ENCODE measurements around the gene SESTD1. TPM values are rescaled to one million over a fixed set of nuclear protein-coding genes. Genes with fewer than 3 reads are reported as not detected.
"Not testable (repeated sequence)": the region's sequence is repeated elsewhere in the genome, so short reads cannot be mapped to it uniquely, and the experiment has no call there.

SESTD1 gene
- total and polyA plus RNA-seq, 4 donors: 39.2 to 159 (median 104) TPM

DNA sequence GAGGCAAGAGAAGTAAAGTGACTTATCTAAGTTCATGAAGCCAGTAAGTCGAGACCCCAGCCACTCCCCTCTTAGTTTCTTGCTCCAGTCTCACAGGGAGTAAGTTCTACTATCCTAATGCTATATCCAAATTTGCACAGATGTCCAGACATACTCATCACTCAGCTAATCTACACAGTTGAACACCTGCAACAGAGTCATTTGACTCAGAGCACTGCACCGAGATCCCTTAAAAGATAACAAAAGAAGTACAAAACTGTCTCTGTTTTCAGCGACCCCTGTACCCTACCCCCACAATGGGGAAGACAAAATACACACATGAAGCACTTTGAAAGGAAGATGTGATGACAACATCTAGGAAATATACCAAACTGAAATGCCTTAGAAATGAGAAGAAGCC is 192.1 kb downstream of the SESTD1 start:
- 74 to 80% methylated on average over 3 of the region's 3 CpGs for whole genome bisulfite sequencing, 2 donors
- intact Hi-C loops (cut with DNase I): no loop called here

DNA sequence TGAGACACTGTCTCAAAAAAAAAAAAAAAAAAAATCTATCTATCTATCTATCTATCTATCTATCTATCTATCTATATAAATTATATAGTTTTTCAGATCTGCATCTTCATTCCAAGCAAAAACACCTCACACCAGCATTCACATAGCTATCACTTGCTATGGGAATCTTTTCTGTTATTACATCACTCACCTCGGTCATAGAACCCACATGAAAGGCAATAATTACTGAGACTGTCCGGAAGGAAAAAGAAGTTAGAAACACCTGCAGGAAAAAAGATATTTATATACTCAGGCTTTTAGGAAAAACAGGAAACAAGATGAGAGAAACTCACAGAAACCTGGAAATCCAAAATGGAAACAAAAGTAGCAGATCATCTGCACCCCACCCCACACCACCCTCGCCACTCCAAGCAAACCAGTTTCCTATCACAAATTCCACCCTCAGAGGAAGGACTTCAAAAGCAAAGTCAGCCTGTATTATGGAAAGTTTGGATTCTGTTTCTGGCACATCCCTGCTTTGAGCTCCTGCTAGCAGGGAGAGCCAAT is 192.7 kb downstream of the SESTD1 start:
- peaks cover 4% of the 10 kb centered on the region for H3K9me3 ChIP-seq (ENCODE audit: control insufficient read depth, low read length)
- WGBS, 2 donors: 83 to 88% methylated on average over 3 of the region's 3 CpGs

More for the DNA sequence above, 192.1 kb downstream of the SESTD1 start:
- Histone ChIP-seq H3K27me3 (ENCODE audit: control insufficient read depth in 1 of 2, insufficient read depth in 2 of 2, low read length in 1 of 2) (no peaks in the 10 kb centered on the region), H3K27ac (ENCODE audit: low read depth in 1 of 2, low read length in 2 of 2) (no peak overlapping the region), H3K4me1 (ENCODE audit: control insufficient read depth in 1 of 2, insufficient read depth in 2 of 2, low read length in 2 of 2) (no peaks in the 10 kb centered on the region), H3K9me3 (ENCODE audit: control insufficient read depth, low read length) (peaks cover 4% of the 10 kb centered on the region), H3K4me3 (ENCODE audit: low read length in 2 of 2) (no peak overlapping the region), H3K36me3 (ENCODE audit: control insufficient read depth in 1 of 2, insufficient read depth in 2 of 2, low read length in 1 of 2) (no peaks in the 10 kb centered on the region)
- no peak for DNase-seq
- ATAC-seq (ENCODE audit: low FRiP score): no peak

DNA sequence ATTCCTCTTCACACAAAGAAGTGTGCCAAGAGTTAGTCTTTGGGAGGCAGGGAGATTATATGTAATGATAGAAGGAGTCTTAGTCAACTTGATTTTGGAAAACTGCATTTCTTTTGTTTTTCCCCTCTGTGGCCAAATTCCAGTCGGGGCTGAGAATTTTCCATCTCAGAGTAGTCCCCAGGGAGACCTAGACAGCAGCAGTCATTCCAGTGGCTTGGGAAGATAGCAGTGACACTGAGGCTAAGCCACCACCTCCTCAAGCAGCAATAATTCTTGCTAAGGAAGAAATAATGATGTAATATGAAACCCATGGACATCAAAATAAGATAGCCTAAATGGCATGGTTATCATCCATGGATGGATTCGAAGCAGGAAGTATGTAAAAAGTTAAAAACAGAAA is 193.7 kb downstream of the SESTD1 start:
- Histone ChIP-seq H3K4me1 (ENCODE audit: control insufficient read depth in 1 of 2, insufficient read depth in 2 of 2, low read length in 2 of 2) (no peaks in the 10 kb centered on the region), H3K36me3 (ENCODE audit: control insufficient read depth in 1 of 2, insufficient read depth in 2 of 2, low read length in 1 of 2) (no peaks in the 10 kb centered on the region), H3K9me3 (ENCODE audit: control insufficient read depth, low read length) (peaks cover 2% of the 10 kb centered on the region), H3K27ac (ENCODE audit: low read depth in 1 of 2, low read length in 2 of 2) (no peak overlapping the region), H3K27me3 (ENCODE audit: control insufficient read depth in 1 of 2, insufficient read depth in 2 of 2, low read length in 1 of 2) (no peaks in the 10 kb centered on the region), H3K4me3 (ENCODE audit: low read length in 2 of 2) (no peak overlapping the region)
- ATAC-seq (ENCODE audit: low FRiP score): no peak
- 28 to 46% methylated on average over 2 of the region's 2 CpGs for WGBS, 2 donors
- intact Hi-C loops (cut with DNase I): no loop called here
- no peak for DNase-seq

More for the DNA sequence above, 192.7 kb downstream of the SESTD1 start:
- no peak overlapping the region for H3K27ac ChIP-seq (ENCODE audit: low read depth in 1 of 2, low read length in 2 of 2)
- H3K36me3 ChIP-seq (ENCODE audit: control insufficient read depth in 1 of 2, insufficient read depth in 2 of 2, low read length in 1 of 2): no peaks in the 10 kb centered on the region
- no peak for DNase-seq
- no peaks in the 10 kb centered on the region for H3K27me3 ChIP-seq (ENCODE audit: control insufficient read depth in 1 of 2, insufficient read depth in 2 of 2, low read length in 1 of 2)
- no peak overlapping the region for H3K4me3 ChIP-seq (ENCODE audit: low read length in 2 of 2)
- H3K4me1 ChIP-seq (ENCODE audit: control insufficient read depth in 1 of 2, insufficient read depth in 2 of 2, low read length in 2 of 2): no peaks in the 10 kb centered on the region
- intact Hi-C loops (cut with DNase I): no loop called here
- no peak for ATAC-seq (ENCODE audit: low FRiP score)

DNA sequence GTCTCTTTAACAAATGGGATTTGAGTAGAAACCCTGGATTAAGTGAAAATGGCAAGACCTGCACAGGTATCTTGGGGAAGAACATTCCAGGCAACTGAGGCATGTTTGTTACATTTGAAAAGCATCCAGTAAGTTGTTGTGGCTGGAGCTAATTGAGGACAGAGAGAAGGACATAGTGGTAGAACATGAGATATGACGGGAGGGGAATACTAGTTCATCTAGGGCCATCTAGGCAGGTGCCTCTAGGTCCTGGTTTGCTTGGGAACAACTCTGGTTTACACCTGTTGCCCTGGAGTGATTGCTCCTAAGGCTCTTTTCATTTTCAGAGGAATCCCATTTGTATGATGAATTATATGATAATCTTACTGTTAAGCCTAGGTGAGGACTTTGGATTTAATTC is 194.9 kb downstream of the SESTD1 start:
- Histone ChIP-seq H3K9me3 (ENCODE audit: control insufficient read depth, low read length) (no peaks in the 10 kb centered on the region), H3K27ac (ENCODE audit: low read depth in 1 of 2, low read length in 2 of 2) (no peak overlapping the region), H3K4me3 (ENCODE audit: low read length in 2 of 2) (no peak overlapping the region), H3K36me3 (ENCODE audit: control insufficient read depth in 1 of 2, insufficient read depth in 2 of 2, low read length in 1 of 2) (no peaks in the 10 kb centered on the region), H3K27me3 (ENCODE audit: control insufficient read depth in 1 of 2, insufficient read depth in 2 of 2, low read length in 1 of 2) (no peaks in the 10 kb centered on the region), H3K4me1 (ENCODE audit: control insufficient read depth in 1 of 2, insufficient read depth in 2 of 2, low read length in 2 of 2) (no peaks in the 10 kb centered on the region)
- DNase-seq (no peak), ATAC-seq (ENCODE audit: low FRiP score) (no peak)
- WGBS, 2 donors: 89 to 97% methylated on average over 1 of the region's 1 CpG
- intact Hi-C loops (cut with DNase I): no loop called here

GRCh38 chr2:179068991-179069643 is 195.5 kb downstream of the SESTD1 start:
- Histone ChIP-seq H3K27me3 (ENCODE audit: control insufficient read depth in 1 of 2, insufficient read depth in 2 of 2, low read length in 1 of 2) (no peaks in the 10 kb centered on the region), H3K36me3 (ENCODE audit: control insufficient read depth in 1 of 2, insufficient read depth in 2 of 2, low read length in 1 of 2) (no peaks in the 10 kb centered on the region), H3K27ac (ENCODE audit: low read depth in 1 of 2, low read length in 2 of 2) (no peak overlapping the region), H3K4me3 (ENCODE audit: low read length in 2 of 2) (no peak overlapping the region), H3K4me1 (ENCODE audit: control insufficient read depth in 1 of 2, insufficient read depth in 2 of 2, low read length in 2 of 2) (no peaks in the 10 kb centered on the region), H3K9me3 (ENCODE audit: control insufficient read depth, low read length) (no peaks in the 10 kb centered on the region)
- ATAC-seq (ENCODE audit: low FRiP score): no peak
- DNase-seq: no peak
- intact Hi-C loops (cut with DNase I): no loop called here
- WGBS, 2 donors: 64% methylated on average over 2 of the region's 2 CpGs

- H3K4me1 ChIP-seq (ENCODE audit: control insufficient read depth in 1 of 2, insufficient read depth in 2 of 2, low read length in 2 of 2): no peaks in the 10 kb centered on the region
- peak overlapping the region in 1 of 2 donors; percentile 2 for H3K27ac ChIP-seq (ENCODE audit: low read depth in 1 of 2, low read length in 2 of 2)
- no peak overlapping the region for H3K4me3 ChIP-seq (ENCODE audit: low read length in 2 of 2)
- intact Hi-C loops (cut with DNase I): no loop called here
- ATAC-seq (ENCODE audit: low FRiP score) (no peak), DNase-seq (no peak)
- 62 to 66% methylated on average over 2 of the region's 2 CpGs for WGBS, 2 donors
- no peaks in the 10 kb centered on the region for H3K27me3 ChIP-seq (ENCODE audit: control insufficient read depth in 1 of 2, insufficient read depth in 2 of 2, low read length in 1 of 2)
- no peaks in the 10 kb centered on the region for H3K36me3 ChIP-seq (ENCODE audit: control insufficient read depth in 1 of 2, insufficient read depth in 2 of 2, low read length in 1 of 2)
- no peaks in the 10 kb centered on the region for H3K9me3 ChIP-seq (ENCODE audit: control insufficient read depth, low read length)
Measured at GRCh38 chr2:179059026-179059700, 205.5 kb downstream of the SESTD1 start.

- no peak overlapping the region for H3K27ac ChIP-seq (ENCODE audit: low read depth in 1 of 2, low read length in 2 of 2)
- no peaks in the 10 kb centered on the region for H3K4me1 ChIP-seq (ENCODE audit: control insufficient read depth in 1 of 2, insufficient read depth in 2 of 2, low read length in 2 of 2)
- WGBS, 2 donors: 91 to 94% methylated on average over 5 of the region's 5 CpGs
Measured at GRCh38 chr2:179057737-179058136, 206.9 kb downstream of the SESTD1 start.

GRCh38 chr2:179053568-179053967 is 211.1 kb downstream of the SESTD1 start:
- H3K27ac ChIP-seq (ENCODE audit: low read depth in 1 of 2, low read length in 2 of 2); H3K4me1 ChIP-seq (ENCODE audit: control insufficient read depth in 1 of 2, insufficient read depth in 2 of 2, low read length in 2 of 2); H3K27me3 ChIP-seq (ENCODE audit: control insufficient read depth in 1 of 2, insufficient read depth in 2 of 2, low read length in 1 of 2); H3K9me3 ChIP-seq (ENCODE audit: control insufficient read depth, low read length); H3K36me3 ChIP-seq (ENCODE audit: control insufficient read depth in 1 of 2, insufficient read depth in 2 of 2, low read length in 1 of 2); H3K4me3 ChIP-seq (ENCODE audit: low read length in 2 of 2); intact Hi-C loops (cut with DNase I); DNase-seq; ATAC-seq (ENCODE audit: low FRiP score): not testable (repeated sequence)
- whole genome bisulfite sequencing, 2 donors: 91 to 97% methylated on average over 3 of the region's 3 CpGs

More at GRCh38 chr2:179057737-179058136, 206.9 kb downstream of the SESTD1 start:
- ATAC-seq (ENCODE audit: low FRiP score) (no peak), DNase-seq (no peak)
- H3K27me3 ChIP-seq (ENCODE audit: control insufficient read depth in 1 of 2, insufficient read depth in 2 of 2, low read length in 1 of 2): no peaks in the 10 kb centered on the region
- no peak overlapping the region for H3K4me3 ChIP-seq (ENCODE audit: low read length in 2 of 2)
- no peaks in the 10 kb centered on the region for H3K36me3 ChIP-seq (ENCODE audit: control insufficient read depth in 1 of 2, insufficient read depth in 2 of 2, low read length in 1 of 2)
- no peaks in the 10 kb centered on the region for H3K9me3 ChIP-seq (ENCODE audit: control insufficient read depth, low read length)
- intact Hi-C loops (cut with DNase I): no loop called here

All from aorta (tissue), 5 donors.